Measurements from ENCODE around the gene CDO1. TPM values are rescaled to one million over a fixed set of nuclear protein-coding genes. Genes with fewer than 3 reads are reported as not detected.

The CDO1 gene
- total RNA-seq, 4 donors from 2014 or later = 1.2 to 33.9 (median 8.5) TPM

DNA sequence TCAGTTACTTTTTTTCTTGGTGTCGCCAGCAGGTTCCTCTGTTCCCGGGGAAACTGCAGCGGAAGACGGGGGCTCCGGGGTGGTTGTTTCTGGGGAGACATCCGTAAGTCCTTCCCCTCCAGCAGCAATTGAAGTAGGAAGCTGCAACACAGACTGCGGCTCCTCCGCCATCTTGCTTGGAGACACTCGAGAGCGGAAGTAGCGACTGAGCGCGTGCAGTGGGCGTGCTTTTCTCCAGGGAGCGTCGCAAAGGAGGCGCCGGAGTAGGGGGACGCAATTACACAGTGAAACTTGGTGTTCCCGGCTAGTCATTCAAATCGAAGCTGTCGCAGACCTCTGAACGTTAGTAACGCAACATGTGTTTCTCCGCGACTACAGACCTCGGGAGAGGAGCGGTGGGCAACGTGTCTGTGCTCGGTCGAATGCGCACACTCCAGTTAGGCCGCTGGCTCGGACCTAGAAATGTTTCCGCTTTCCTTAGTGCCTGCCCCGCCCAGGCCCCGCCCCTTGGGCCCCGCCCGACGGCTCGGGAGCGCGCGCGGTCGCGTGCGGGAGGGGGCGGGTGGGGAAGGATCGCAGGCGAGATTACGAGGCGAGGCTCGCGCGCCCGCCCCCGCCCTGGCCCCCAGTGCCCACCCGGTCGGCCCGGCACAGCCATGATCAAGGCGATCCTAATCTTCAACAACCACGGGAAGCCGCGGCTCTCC lies 25.1 kb upstream of the CDO1 start, which contains the start of the genes AP3S1 and ATG12:
Gene AP3S1 (plus strand): TSS at position 554 of the 707 bp plus-strand sequence. CDS start 103 bp downstream, at position 657.
Gene ATG12 (minus strand): TSS at position 184 of the 707 bp plus-strand sequence. CDS start 13 bp downstream, at position 171.
- peak; percentile 86 to 90 for DNase-seq
- H3K4me3 ChIP-seq = peak within 1 kb of the TSS; percentile 88
- no peaks in the 10 kb centered on the region for H3K36me3 ChIP-seq
- no peaks in the 10 kb centered on the region for H3K27me3 ChIP-seq
- H3K4me1 ChIP-seq = peaks cover 0 to 5% of the 10 kb centered on the region in 2 donors
- TF ChIP-seq CTCF (IDR thresholded peaks at IDR 0.05) (peak in 1 of 4 experiments; percentile 4), POLR2A (IDR thresholded peaks at IDR 0.05) (peak; percentile 55 to 79)
- intact Hi-C loops (cut with DNase I; ENCODE audit: low total_unique reads) = no loop called here
- H3K9me3 ChIP-seq = no peaks in the 10 kb centered on the region
- peak within 1 kb of the TSS; percentile 94 to 96 for H3K27ac ChIP-seq

GRCh38 chr5:115840873-115841272 lies 24.4 kb upstream of the CDO1 start:
- Histone ChIP-seq H3K4me1 (peaks cover 0 to 5% of the 10 kb centered on the region in 2 donors), H3K36me3 (no peaks in the 10 kb centered on the region), H3K4me3 (peak overlapping the region; percentile 88), H3K27ac (peak overlapping the region; percentile 94 to 96), H3K9me3 (no peaks in the 10 kb centered on the region), H3K27me3 (no peaks in the 10 kb centered on the region)
- no peak for DNase-seq
- TF ChIP-seq POLR2A (IDR thresholded peaks at IDR 0.05) (no peak), CTCF (IDR thresholded peaks at IDR 0.05) (no peak)
- intact Hi-C loops (cut with DNase I; ENCODE audit: low total_unique reads) = no loop called here

DNA sequence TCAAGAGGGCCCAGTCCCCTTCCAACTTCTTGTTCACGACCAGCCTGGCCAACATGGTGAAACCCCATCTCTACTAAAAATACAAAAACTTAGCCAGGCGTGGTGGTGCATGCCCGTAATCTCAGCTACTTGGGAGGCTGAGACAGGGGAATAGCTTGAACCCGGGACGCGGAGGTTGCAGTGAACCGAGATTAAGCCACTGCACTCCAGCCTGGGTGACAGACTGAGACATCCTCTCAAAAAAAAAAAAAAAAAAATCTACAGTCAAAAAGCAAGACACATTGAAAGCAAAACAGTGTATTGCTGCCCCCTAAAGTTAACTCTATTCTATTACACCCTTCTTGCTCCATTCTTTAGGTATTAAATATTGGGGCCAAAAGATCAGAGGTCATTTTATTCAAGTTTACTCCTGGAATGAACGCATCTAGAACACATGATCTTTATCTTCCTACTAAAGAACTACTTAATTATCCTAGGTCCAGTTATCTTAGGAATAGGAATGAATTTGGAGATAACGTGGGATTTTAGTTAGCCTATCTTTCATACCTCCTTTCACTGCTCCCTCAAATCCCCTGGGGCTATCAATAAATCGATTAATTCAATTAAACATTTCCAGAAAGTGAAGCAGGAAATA lies 22.5 kb upstream of the CDO1 start:
- Histone ChIP-seq H3K27ac (no peak overlapping the region), H3K9me3 (no peaks in the 10 kb centered on the region), H3K27me3 (no peaks in the 10 kb centered on the region), H3K4me3 (no peak overlapping the region), H3K36me3 (no peaks in the 10 kb centered on the region), H3K4me1 (peaks cover 0 to 5% of the 10 kb centered on the region in 2 donors)
- TF ChIP-seq CTCF (IDR thresholded peaks at IDR 0.05) (peak; percentile 28 to 55 (median 52)), POLR2A (IDR thresholded peaks at IDR 0.05) (no peak)
- no peak for DNase-seq
- intact Hi-C loops (cut with DNase I; ENCODE audit: low total_unique reads) = no loop called here

DNA sequence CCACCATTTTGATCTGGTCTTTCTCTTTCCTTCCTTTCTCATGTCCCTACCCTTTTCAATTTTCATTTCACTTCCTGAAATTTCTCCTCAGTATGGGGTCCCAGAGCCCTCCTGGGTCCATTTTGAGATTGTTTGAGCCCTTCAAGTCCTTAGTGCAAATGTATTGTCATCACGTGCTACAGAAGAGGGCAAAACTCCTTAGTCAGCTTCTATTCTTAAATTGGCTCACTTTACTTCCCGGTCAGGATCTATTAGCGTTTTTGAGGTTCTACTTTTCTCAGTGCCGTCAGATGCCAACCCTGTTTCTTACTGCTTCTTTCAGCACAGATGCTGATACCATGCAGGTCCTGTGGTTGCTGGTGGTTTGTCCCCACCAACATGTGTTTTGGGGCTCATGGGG lies 19.0 kb upstream of the CDO1 start:
- H3K36me3 ChIP-seq = no peaks in the 10 kb centered on the region
- intact Hi-C loops (cut with DNase I; ENCODE audit: low total_unique reads) = no loop called here
- no peak for DNase-seq

More for the DNA sequence above, 19.0 kb upstream of the CDO1 start:
- Histone ChIP-seq H3K9me3 (no peaks in the 10 kb centered on the region), H3K4me1 (peaks cover 0 to 1% of the 10 kb centered on the region in 2 donors), H3K4me3 (no peak overlapping the region), H3K27me3 (no peaks in the 10 kb centered on the region), H3K27ac (no peak overlapping the region)
- no peak for TF ChIP-seq POLR2A (IDR thresholded peaks at IDR 0.05)
- TF ChIP-seq CTCF (IDR thresholded peaks at IDR 0.05) = no peak
